Inflammatory macrophage treated with lipopolysaccharide for 4 hours (primary cell): Measurements from ENCODE around the gene PTRHD1.
"Not testable (repeated sequence)": the region's sequence is repeated elsewhere in the genome, so short reads cannot be mapped to it uniquely, and the experiment has no call there.

ENCODE experiments used
- DNase-seq: peaks from one replicate; pipeline ENCODE4 v3.0.0-alpha.2; 2020

Gene PTRHD1

GRCh38 chr2:24805811-24806660 lies 12.8 kb upstream of the PTRHD1 start:
- not testable (repeated sequence) for DNase-seq

- DNase-seq, result not testable (repeated sequence)
Observed at GRCh38 chr2:24800487-24800886, 7.3 kb upstream of the PTRHD1 start.

GRCh38 chr2:24797644-24798043 lies 4.5 kb upstream of the PTRHD1 start:
- DNase-seq, result no peak

DNA sequence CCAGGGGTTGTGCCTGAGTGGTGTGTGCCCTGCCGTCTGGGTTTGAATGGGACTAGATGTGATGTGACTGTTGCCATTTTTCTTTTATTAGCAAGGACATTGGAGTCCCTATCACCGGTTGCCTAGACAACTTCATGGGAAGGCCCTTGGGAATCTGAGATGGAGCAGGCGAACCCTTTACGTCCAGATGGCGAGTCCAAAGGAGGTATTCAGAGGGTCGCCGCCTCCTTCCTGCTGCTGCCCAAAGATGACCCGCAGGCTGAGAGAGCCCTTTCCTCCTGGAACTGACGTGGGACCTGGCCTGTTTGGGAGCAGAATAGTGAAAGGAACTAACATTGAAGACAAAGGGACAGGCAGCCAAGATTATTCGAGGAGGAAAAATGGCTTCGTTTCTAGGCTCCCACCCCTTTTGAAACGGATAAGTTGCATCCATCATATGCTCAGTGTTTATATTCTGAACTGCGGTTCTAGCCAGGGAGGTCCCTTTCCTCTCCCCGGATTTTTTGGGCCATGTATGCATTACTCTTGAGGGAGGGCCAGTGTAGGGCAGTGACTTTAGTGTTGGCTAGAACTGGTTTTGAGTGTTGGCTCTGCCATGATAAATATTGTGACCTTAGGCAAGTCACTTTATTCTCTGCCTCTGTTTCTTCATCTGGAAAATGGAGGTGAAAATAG lies 707 bp upstream of the PTRHD1 start:
- DNase-seq, result no peak

GRCh38 chr2:24792542-24792873 lies 683 bp downstream of the PTRHD1 start:
- DNase-seq, result no peak

- DNase-seq, result no peak
Observed at GRCh38 chr2:24791452-24791851, 1.7 kb downstream of the PTRHD1 start.

DNA sequence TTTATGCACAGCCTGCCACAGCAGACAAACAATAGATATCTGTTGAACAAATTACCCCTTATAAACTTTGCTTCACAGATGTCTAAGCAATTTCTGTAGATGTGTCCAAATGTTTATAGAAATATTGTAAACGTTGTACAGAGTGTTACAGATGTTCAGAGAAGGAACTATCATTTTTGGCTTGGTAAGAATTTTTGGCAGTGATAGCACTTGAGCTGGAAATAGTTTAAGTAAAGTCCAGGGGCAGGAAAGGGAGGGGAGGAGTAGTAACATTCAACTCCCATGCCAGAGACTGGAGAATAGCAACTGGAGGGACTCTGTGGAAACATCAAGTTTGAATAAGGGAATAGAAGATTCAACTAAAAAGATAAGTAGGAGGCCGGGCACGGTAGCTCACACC lies 4.4 kb downstream of the PTRHD1 start:
- DNase-seq, result no peak

GRCh38 chr2:24787532-24787931 lies 5.7 kb downstream of the PTRHD1 start:
- no peak for DNase-seq

DNA sequence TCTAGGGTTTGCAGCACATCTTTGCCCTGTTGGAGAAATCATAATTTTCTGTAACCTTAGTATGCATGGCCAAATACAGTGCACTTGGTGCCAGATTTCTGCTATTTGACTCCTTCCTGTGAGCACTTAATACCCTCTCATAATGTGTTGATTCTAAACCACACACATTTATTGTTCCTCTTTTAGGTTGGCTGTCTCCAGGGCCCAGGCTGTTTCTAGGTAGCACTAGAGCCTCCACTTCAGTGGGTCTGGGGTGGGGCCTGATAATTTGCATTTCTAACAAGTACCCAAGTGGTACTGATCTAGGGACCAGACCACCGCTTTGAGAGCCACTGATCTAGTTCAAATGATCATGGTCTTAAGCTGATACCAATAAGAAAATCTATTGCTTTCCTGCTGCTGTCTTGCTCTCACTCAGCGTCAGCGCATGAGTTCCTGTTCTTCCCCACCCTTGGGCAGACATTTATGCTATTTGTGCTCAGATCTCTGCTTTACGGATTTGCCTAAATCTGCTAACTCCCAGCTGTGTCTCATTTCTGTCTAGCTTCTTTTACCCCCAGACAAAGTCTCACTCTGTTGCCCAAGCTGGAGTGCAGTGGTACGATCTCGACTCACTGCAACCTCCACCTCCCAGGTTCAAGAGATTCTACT lies 7.4 kb downstream of the PTRHD1 start:
- peak; percentile 34 for DNase-seq

GRCh38 chr2:24783641-24784040 lies 9.6 kb downstream of the PTRHD1 start:
- no peak for DNase-seq

DNA sequence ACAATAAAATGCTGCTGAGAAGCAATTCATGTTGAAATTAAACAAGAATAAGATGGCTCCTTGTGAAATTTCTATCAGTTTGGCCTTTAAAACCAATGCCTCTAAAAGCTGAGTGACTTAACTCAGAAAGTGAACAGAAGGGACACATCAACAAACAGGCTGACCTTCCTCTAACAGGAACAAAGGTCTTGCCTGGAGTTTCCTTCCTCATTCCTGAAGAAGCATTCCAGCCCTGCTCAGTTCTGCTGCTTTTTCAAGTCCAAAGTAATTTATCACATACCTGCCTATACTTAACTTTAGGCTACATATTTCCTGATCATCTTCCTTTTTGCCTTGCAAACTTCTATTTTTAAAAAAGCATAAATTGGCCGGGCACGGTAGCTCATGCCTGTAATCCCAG lies 14.1 kb downstream of the PTRHD1 start:
- DNase-seq, result peak; percentile 22

DNA sequence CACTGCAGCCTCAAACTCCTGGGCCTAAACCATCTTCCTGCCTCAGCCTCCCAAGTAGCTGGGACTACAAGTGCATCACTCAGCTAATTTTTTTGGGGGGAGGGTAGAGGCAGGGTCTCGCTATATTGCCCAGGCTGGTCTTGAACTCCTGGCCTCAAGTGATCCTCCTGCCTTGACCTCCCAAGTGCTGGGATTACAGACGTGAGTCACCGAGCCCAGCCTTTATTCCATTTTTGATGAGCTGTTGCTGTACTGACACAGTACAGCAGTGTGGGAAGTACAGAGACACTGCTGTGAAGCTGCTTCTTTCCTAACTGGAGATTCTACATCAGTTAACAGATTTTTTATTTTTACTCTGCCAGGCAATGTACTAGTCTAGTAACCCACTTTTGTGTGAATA lies 18.8 kb downstream of the PTRHD1 start:
- no peak for DNase-seq

DNA sequence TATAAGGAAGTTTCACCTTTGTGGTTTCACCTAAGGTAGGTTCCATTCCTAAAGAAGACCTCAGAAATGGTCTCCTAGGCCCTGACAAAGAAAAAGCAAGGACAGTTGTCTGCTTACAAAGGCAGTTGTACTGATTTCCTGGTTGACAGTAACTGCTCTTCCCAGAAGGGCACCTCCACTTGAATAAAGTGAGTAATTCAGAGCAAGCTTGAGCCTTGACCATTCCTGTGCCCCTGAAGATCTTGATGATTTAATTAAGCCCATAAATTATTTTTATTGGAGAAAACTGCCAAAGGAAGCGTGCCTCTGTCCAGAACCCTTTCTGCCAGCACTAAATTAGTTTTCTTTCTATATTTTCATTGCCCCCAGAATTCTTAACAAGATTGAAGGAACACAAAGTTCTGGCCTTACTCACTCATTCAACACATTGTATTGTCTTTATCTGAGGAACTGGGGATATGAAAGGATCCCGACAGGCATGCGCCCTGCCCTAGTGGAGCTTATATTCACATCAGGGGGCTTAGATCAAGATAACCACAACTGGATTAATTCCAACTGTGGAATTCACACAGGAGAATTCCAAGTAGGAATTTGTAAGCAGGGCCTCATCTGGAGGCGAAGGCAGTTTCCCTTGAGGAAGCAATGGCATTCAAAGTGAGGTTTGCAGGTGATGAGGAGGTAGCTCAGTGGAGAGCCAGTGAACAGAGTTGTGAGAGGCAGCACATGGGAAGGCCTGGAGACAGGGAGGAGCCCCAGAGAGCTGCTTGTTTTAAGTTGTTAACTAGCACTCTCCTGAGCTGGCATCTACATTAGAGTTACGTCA lies 21.2 kb downstream of the PTRHD1 start:
- DNase-seq, result no peak

DNA sequence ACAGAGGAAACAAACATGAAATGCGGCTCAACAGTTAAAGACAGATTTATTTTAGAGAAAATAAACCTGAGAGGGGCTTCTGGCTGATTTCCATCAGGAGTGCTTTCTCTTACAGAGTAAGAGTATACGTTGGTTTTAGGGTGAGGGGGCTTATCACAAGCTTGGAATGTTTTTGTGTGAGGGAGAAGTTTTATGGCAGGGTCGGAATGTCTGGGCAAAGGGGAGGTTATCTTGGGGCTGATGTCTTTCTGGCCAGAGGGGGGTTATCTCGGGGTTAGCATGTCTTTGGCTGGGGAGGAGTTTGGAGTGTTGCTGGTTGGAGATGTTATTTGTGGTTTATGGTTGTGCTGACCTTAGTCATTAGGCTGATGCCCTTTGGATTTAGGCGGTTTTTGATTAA lies 22.1 kb downstream of the PTRHD1 start:
- no peak for DNase-seq

DNA sequence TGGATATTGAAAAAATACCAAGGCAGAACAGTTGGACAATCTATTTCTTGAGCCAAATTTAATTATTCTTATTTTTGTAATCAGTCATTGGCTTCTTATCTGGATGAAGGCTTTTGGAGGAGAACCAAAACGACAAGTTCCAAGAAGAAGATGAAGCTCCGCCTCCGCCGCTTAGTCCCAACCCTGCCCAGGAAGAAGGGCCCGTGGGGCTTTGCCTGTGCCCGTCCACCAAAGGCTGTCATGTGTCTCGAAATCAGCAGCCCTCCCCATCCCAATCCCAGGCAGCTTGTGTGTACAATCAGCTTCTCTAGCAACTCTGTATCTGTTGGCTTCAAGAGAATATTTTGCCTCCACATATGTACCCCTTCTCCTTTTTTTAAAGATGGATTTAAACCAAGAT lies 24.6 kb downstream of the PTRHD1 start:
- no peak for DNase-seq

DNA sequence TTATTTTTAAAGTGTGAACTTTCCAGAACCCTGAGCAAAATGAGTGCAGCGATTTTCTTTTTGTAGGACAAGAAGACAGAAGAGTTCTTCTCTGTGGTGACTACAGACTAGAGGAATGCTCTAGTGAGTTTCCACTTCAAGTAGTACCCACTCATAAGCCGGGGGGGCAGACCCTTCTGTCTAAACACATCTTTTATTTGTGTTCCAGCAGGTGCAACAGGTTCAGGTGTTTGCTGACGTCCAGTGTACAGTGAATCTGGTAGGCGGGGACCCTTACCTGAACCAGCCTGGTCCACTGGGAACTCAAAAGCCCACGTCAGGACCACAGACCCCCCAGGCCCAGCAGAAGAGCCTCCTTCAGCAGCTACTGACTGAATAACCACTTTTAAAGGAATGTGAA lies 25.2 kb downstream of the PTRHD1 start:
- DNase-seq, result no peak

DNA sequence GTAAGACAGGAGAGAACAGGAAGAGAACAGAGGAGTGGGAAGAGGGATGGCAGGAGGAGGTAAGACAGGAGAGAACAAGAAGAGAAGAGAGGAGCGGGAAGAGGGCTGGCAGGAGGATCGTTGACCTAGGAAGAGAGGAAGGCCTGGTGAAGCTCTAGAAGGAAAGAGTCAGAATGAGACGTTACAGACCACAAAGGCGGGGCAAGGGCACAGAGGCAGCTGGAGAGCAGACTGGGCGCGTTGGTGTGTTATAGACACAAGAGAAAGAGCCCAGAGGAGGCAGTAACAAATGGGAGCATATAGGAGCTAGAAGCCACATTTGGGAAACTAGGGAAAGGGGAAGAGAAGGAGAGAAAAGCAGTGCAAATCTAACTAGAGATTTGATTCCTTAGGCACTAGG lies 26.6 kb downstream of the PTRHD1 start:
- no peak for DNase-seq

- no peak for DNase-seq
Observed at GRCh38 chr2:24763843-24764242, 29.3 kb downstream of the PTRHD1 start.

DNA sequence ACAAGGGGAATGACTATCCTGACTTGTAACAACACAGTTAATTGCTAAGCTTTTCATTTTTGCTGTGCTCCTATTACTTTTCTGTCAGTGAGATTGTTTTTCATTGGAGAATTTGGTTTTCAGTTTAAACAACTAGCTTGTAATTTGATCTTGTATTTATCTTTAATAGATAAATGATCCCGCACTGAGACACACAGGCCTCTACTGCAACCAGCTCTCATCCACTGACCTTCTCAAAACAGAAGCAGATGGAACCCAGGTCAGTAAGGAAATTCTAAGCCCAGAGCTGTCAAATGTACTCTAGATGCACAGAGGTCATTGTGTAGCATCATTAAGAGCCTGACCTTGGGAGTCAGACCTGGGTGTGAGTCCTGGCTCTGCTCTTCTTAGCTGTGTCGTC lies 30.7 kb downstream of the PTRHD1 start:
- no peak for DNase-seq

GRCh38 chr2:24761866-24762265 lies 31.3 kb downstream of the PTRHD1 start:
- no peak for DNase-seq

- DNase-seq, result no peak
Observed at GRCh38 chr2:24756789-24757188, 36.4 kb downstream of the PTRHD1 start.

DNA sequence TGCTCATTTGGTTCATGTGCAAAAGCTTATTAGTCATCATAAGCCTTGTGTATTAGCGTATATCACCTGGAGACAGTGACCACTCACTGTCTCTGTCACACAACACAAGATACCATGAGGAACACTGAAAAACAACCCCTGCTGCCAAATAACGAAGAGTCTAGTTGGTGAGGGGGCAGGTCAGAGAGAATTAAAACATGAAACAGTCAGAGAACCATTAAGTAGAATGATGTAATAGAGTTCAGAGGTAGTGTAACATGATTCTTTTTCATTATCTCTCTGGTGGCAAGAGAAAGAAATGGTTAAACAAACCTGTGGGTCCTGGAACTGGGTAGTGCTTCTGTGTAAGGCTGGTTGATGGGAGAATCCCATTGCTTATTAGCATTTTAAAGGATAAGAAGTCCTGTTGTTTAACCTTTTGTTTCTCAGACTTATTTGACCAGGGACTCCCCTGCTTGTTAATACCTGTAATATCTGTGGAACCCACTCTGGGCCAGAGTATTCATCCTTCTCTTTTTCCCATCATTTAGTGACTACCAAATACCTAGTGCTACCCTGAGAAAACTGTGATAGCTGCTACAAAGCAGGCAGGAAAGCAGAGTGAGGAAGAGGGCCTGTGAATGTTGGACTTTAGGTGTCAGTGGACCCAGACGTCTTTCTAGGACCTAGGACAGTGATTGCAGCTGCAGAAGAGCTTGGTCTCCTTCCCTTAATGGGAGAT lies 38.0 kb downstream of the PTRHD1 start:
- DNase-seq, result no peak
